ENCODE measurements around the gene FAM20A. TPM values are rescaled to one million over a fixed set of nuclear protein-coding genes. Genes with fewer than 3 reads are reported as not detected.

Gene FAM20A
- total RNA-seq, 3 donors from 2014 or later (not counting 1 experiment from before 2014, with no cell fraction given): 0.38 to 1.3 (median 0.66) TPM

DNA sequence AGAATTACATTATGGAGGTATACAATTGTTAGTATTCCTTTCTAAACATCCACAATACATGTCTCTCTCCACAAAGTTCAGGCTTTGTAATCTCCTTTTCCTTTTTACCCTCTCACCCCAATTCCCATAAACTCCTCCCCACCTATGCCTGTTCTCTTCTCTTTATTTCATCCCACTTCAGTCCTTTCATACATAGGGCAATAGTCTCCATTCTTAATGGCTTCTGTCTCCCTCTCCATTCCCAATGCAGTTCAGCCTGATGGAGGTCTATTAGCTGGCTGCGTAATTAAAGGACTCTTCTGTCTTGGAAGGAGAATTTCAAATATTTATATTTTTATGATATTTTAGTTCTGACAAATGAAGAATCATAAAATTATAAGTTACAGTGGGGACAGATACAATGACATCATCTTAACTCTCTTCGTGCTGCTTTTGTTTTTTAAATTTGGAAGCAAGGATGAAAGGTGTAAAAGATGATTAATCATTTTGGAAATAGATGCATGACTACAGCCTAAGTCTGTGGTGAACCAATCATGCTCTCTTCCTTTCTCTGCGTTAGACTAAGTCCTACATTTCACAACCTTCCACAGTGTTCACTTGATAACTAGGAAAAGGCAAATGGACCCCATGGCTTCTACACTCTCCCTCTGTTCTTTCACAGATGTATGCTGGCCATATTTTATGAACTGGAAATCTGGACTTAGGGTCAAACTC, 11.2 kb upstream of the FAM20A start:
- no peak for ATAC-seq
- 85% methylated on average over 1 of the region's 3 CpGs for WGBS (ENCODE audit: insufficient coverage)
- peaks cover 15% of the 10 kb centered on the region for H3K36me3 Mint-ChIP-seq
- Histone ChIP-seq H3K9me3 (ENCODE audit: control insufficient read depth, insufficient read depth, low read length) (peaks cover 9% of the 10 kb centered on the region), H3K27ac (ENCODE audit: low read length) (no peak overlapping the region), H3K4me3 (ENCODE audit: low read length) (no peak overlapping the region), H3K36me3 (ENCODE audit: control insufficient read depth, insufficient read depth, low read length) (no peaks in the 10 kb centered on the region), H3K4me1 (ENCODE audit: control insufficient read depth, insufficient read depth, low read length) (no peaks in the 10 kb centered on the region), H3K27me3 (ENCODE audit: control insufficient read depth, insufficient read depth, low read length) (peaks cover 3% of the 10 kb centered on the region)
- no peak overlapping the region for H3K4me3 Mint-ChIP-seq
- H3K9me3 Mint-ChIP-seq: peaks cover 6 to 9% of the 10 kb centered on the region in 2 donors
- no peak overlapping the region for H3K27ac Mint-ChIP-seq
- peaks cover 4 to 5% of the 10 kb centered on the region in 2 donors for H3K4me1 Mint-ChIP-seq
- H3K27me3 Mint-ChIP-seq (ENCODE audit: low read depth in 2 of 2): peaks cover 6 to 37% of the 10 kb centered on the region in 2 donors
- TF ChIP-seq, protein P1, sequence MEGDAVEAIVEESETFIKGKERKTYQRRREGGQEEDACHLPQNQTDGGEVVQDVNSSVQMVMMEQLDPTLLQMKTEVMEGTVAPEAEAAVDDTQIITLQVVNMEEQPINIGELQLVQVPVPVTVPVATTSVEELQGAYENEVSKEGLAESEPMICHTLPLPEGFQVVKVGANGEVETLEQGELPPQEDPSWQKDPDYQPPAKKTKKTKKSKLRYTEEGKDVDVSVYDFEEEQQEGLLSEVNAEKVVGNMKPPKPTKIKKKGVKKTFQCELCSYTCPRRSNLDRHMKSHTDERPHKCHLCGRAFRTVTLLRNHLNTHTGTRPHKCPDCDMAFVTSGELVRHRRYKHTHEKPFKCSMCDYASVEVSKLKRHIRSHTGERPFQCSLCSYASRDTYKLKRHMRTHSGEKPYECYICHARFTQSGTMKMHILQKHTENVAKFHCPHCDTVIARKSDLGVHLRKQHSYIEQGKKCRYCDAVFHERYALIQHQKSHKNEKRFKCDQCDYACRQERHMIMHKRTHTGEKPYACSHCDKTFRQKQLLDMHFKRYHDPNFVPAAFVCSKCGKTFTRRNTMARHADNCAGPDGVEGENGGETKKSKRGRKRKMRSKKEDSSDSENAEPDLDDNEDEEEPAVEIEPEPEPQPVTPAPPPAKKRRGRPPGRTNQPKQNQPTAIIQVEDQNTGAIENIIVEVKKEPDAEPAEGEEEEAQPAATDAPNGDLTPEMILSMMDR (IDR thresholded peaks at IDR 0.05): no peak
- DNase-seq: no peak
- intact Hi-C loops (cut with micrococcal nuclease): no loop called here

- no peak for ATAC-seq
- 90% methylated on average over 2 of the region's 4 CpGs for WGBS (ENCODE audit: insufficient coverage)
- Mint-ChIP-seq H3K27ac (no peak overlapping the region), H3K27me3 (ENCODE audit: low read depth in 2 of 2) (peaks cover 6 to 31% of the 10 kb centered on the region in 2 donors), H3K4me3 (no peak overlapping the region), H3K4me1 (peaks cover 4 to 5% of the 10 kb centered on the region in 2 donors), H3K9me3 (peaks cover 6 to 12% of the 10 kb centered on the region in 2 donors), H3K36me3 (peaks cover 15% of the 10 kb centered on the region)
- DNase-seq: no peak
- Histone ChIP-seq H3K9me3 (ENCODE audit: control insufficient read depth, insufficient read depth, low read length) (peaks cover 9% of the 10 kb centered on the region), H3K36me3 (ENCODE audit: control insufficient read depth, insufficient read depth, low read length) (no peaks in the 10 kb centered on the region), H3K27ac (ENCODE audit: low read length) (no peak overlapping the region), H3K4me1 (ENCODE audit: control insufficient read depth, insufficient read depth, low read length) (no peaks in the 10 kb centered on the region), H3K27me3 (ENCODE audit: control insufficient read depth, insufficient read depth, low read length) (peaks cover 2% of the 10 kb centered on the region), H3K4me3 (ENCODE audit: low read length) (no peak overlapping the region)
- TF ChIP-seq, protein P1 (IDR thresholded peaks at IDR 0.05): no peak
- intact Hi-C loops (cut with micrococcal nuclease): no loop called here
Measured at GRCh38 chr17:68611353-68612208, 10.4 kb upstream of the FAM20A start.

DNA sequence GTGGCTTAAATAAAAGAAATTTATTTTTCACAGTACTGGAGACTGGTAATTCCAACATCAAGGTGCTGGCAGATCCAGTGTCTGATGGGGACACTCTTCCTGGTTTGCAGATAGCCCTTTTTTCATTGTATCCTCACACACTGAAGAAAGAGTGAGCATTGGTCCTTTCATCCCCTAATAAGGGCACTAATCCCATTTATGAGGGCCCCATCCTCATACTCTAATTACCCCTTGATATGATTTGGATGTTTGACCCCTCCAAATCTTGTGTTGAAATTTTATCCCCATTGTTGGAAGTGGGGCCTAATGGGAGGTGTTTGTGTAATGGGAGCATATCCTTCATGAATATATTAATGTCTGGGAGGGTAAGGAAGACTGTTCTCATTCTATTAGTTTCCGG, 9.4 kb upstream of the FAM20A start:
- peaks cover 6 to 20% of the 10 kb centered on the region in 2 donors for H3K27me3 Mint-ChIP-seq (ENCODE audit: low read depth in 2 of 2)
- H3K27ac Mint-ChIP-seq: no peak overlapping the region
- peaks cover 6 to 12% of the 10 kb centered on the region in 2 donors for H3K9me3 Mint-ChIP-seq
- intact Hi-C loops (cut with micrococcal nuclease): no loop called here
- DNase-seq (no peak), ATAC-seq (no peak)
- H3K4me1 ChIP-seq (ENCODE audit: control insufficient read depth, insufficient read depth, low read length): no peaks in the 10 kb centered on the region
- peaks cover 9% of the 10 kb centered on the region for H3K9me3 ChIP-seq (ENCODE audit: control insufficient read depth, insufficient read depth, low read length)
- TF ChIP-seq, protein P1 (IDR thresholded peaks at IDR 0.05): no peak
- H3K36me3 Mint-ChIP-seq: peaks cover 15% of the 10 kb centered on the region
- H3K27me3 ChIP-seq (ENCODE audit: control insufficient read depth, insufficient read depth, low read length): no peaks in the 10 kb centered on the region
- H3K4me3 ChIP-seq (ENCODE audit: low read length): no peak overlapping the region
- WGBS (ENCODE audit: insufficient coverage): 100% methylated on average over 1 of the region's 1 CpG
- H3K4me3 Mint-ChIP-seq: no peak overlapping the region
- H3K36me3 ChIP-seq (ENCODE audit: control insufficient read depth, insufficient read depth, low read length): no peaks in the 10 kb centered on the region
- H3K27ac ChIP-seq (ENCODE audit: low read length): no peak overlapping the region
- H3K4me1 Mint-ChIP-seq: peaks cover 4 to 12% of the 10 kb centered on the region in 2 donors

All from natural killer cell (primary cell).